HEK293 (cell line): ENCODE data around the gene MITD1.

Experiments used
- EGR2 ChIP-seq: fragments of 450-650 bp; formaldehyde crosslinking; IDR thresholded peaks from 2 replicates; pipeline ENCODE4 v1.5.1; 2016; ENCODE audit warnings: low read depth, missing biosample characterization, missing genetic modification characterization
- KLF1 ChIP-seq: fragments of 450-650 bp; formaldehyde crosslinking; IDR thresholded peaks from 2 replicates; pipeline ENCODE4 v1.5.1; 2016; ENCODE audit warnings: missing biosample characterization, missing genetic modification characterization
- KLF16 ChIP-seq: fragments of 450-650 bp; formaldehyde crosslinking; IDR thresholded peaks from 2 replicates; pipeline ENCODE4 v1.5.1; 2017; ENCODE audit warnings: missing biosample characterization, missing genetic modification characterization
- PRDM1 ChIP-seq: fragments of 450-650 bp; formaldehyde crosslinking; IDR thresholded peaks from 2 replicates; pipeline ENCODE4; 2016; ENCODE audit warnings: missing biosample characterization, missing genetic modification characterization
- SP2 ChIP-seq: fragments of 450-650 bp; formaldehyde crosslinking; IDR thresholded peaks from 2 replicates; pipeline ENCODE4 v1.5.1; 2016; ENCODE audit warnings: missing biosample characterization, missing genetic modification characterization
- SP7 ChIP-seq: fragments of 450-650 bp; formaldehyde crosslinking; IDR thresholded peaks from 2 replicates; pipeline ENCODE4 v1.5.1; 2016; ENCODE audit warnings: missing biosample characterization, missing genetic modification characterization
- ZBTB21 ChIP-seq: fragments of 450-650 bp; formaldehyde crosslinking; IDR thresholded peaks from 2 replicates; pipeline ENCODE4 v1.5.1; 2017; ENCODE audit warnings: missing biosample characterization, missing genetic modification characterization
- ZFHX2 ChIP-seq: fragments of 450-650 bp; formaldehyde crosslinking; conservative IDR thresholded peaks from 2 replicates; pipeline ENCODE4 v1.5.1; 2016; ENCODE audit warnings: missing biosample characterization, missing genetic modification characterization
- ZFP37 ChIP-seq: fragments of 450-650 bp; formaldehyde crosslinking; IDR thresholded peaks from 2 replicates; pipeline ENCODE4 v1.5.1; 2016; ENCODE audit warnings: missing biosample characterization, missing genetic modification characterization
- ZNF132 ChIP-seq: fragments of 450-650 bp; formaldehyde crosslinking; IDR thresholded peaks from 2 replicates; pipeline ENCODE4 v1.5.1; 2017; ENCODE audit warnings: missing biosample characterization, missing genetic modification characterization, borderline replicate concordance
- ZNF157 ChIP-seq: fragments of 450-650 bp; formaldehyde crosslinking; IDR thresholded peaks from 2 replicates; pipeline ENCODE4 v1.5.1; 2016; ENCODE audit warnings: missing biosample characterization, missing genetic modification characterization
- ZNF16 ChIP-seq: fragments of 450-650 bp; formaldehyde crosslinking; IDR thresholded peaks from 2 replicates; pipeline ENCODE4 v1.5.1; 2016; ENCODE audit warnings: low read depth, missing biosample characterization, missing genetic modification characterization
- ZNF175 ChIP-seq: fragments of 450-650 bp; formaldehyde crosslinking; IDR thresholded peaks from 2 replicates; pipeline ENCODE4 v1.5.1; 2016; ENCODE audit warnings: missing biosample characterization, missing genetic modification characterization
- ZNF416 ChIP-seq: fragments of 450-650 bp; formaldehyde crosslinking; IDR thresholded peaks from 2 replicates; pipeline ENCODE4 v1.5.1; 2016; ENCODE audit warnings: missing biosample characterization, missing genetic modification characterization
- ZNF561 ChIP-seq: fragments of 450-650 bp; IDR thresholded peaks from 2 replicates; pipeline ENCODE4 v1.5.1; 2018; ENCODE audit warnings: missing biosample characterization, missing genetic modification characterization, borderline replicate concordance
- ZNF571 ChIP-seq: fragments of 450-650 bp; formaldehyde crosslinking; IDR thresholded peaks from 2 replicates; pipeline ENCODE4 v1.5.0; 2017; ENCODE audit warnings: missing biosample characterization, missing genetic modification characterization
- ZNF600 ChIP-seq: fragments of 450-650 bp; formaldehyde crosslinking; IDR thresholded peaks from 2 replicates; pipeline ENCODE4 v1.5.1; 2016; ENCODE audit warnings: missing biosample characterization, missing genetic modification characterization
- ZNF621 ChIP-seq: fragments of 450-650 bp; formaldehyde crosslinking; IDR thresholded peaks from 2 replicates; pipeline ENCODE4 v1.5.1; 2017; ENCODE audit warnings: missing biosample characterization, missing genetic modification characterization
- ZNF660 ChIP-seq: fragments of 450-650 bp; IDR thresholded peaks from 2 replicates; pipeline ENCODE4 v1.5.1; 2018; ENCODE audit warnings: missing biosample characterization, mild to moderate bottlenecking, missing genetic modification characterization
- ZNF76 ChIP-seq: fragments of 450-650 bp; formaldehyde crosslinking; IDR thresholded peaks from 2 replicates; pipeline ENCODE4; 2016; ENCODE audit warnings: low read depth, missing biosample characterization, missing genetic modification characterization, borderline replicate concordance
- ZNF768 ChIP-seq: fragments of 450-650 bp; formaldehyde crosslinking; IDR thresholded peaks from 2 replicates; pipeline ENCODE4 v1.5.1; 2018; ENCODE audit warnings: missing biosample characterization, mild to moderate bottlenecking, missing genetic modification characterization
- ZNF792 ChIP-seq: fragments of 450-650 bp; formaldehyde crosslinking; IDR thresholded peaks from 2 replicates; pipeline ENCODE4 v1.5.1; 2016; ENCODE audit warnings: missing biosample characterization, missing genetic modification characterization
- TF ChIP-seq, protein P1 (sequence below): fragments of 450-650 bp; formaldehyde crosslinking; conservative IDR thresholded peaks from 2 replicates; pipeline ENCODE4 v1.5.1; 2016; ENCODE audit warnings: low read depth, missing biosample characterization, missing genetic modification characterization
- TF ChIP-seq, protein P2 (sequence below): fragments of 450-650 bp; formaldehyde crosslinking; IDR thresholded peaks from 2 replicates; pipeline ENCODE4 v1.5.1; 2016; ENCODE audit warnings: missing biosample characterization, missing genetic modification characterization
- TF ChIP-seq, protein P3 (sequence below): fragments of 450-650 bp; formaldehyde crosslinking; IDR thresholded peaks from 2 replicates; pipeline ENCODE4 v1.5.1; 2016; ENCODE audit warnings: missing biosample characterization, missing genetic modification characterization
- TF ChIP-seq, protein P4 (sequence below): fragments of 450-650 bp; formaldehyde crosslinking; optimal IDR thresholded peaks from 2 replicates; pipeline ENCODE3; 2016; ENCODE audit warnings: missing biosample characterization, mild to moderate bottlenecking, missing genetic modification characterization
- TF ChIP-seq, protein P5 (sequence below): fragments of 450-650 bp; formaldehyde crosslinking; IDR thresholded peaks from 2 replicates; pipeline ENCODE4 v1.5.1; 2016; ENCODE audit warnings: missing biosample characterization, missing genetic modification characterization
- TF ChIP-seq, protein P6 (sequence below): fragments of 450-650 bp; formaldehyde crosslinking; IDR thresholded peaks from 2 replicates; pipeline ENCODE4 v1.5.1; 2016; ENCODE audit warnings: missing biosample characterization, missing genetic modification characterization

The MITD1 gene

DNA sequence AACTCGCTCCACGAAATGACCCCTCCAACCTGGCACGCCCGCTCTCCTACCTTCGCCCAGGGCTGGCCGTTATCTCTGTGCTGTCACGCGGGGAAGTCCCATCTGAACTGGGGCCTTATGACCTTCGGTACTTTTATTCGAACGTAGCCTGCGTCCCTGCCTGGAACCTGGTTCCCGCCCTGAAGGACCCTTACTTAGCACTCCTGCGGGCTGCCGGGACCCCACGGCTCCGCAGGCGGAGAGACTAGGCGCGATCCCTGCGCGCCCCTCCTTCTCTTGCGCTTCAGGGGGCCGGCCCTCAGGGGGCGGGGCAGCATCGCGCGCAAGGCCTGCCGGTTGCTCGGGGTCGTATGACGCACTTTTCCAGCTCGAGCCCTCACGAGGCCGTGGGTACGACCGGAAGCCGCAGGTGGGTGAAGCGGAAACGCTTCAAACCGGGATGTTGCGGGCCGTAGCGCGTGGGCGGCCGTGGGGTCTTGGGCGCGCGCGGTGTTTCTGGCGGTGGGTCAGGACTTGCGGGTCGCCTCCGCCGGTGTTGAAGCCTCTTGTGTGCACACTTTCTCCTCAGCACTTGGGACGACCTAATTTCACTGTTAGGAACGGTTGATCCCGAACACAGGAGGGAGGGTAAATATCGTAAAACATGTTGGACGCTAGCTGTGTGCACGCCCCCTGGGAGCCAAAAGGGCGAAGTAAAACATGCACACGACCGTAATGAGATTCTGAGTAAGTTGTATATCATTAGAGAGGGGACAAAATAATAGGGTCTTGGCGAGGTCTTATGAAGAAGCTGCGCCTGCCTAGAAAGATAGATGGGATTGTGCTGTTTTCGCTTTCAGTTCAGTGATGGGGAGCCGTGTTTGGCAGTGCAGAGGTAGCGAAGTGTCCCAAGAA is 26.0 kb downstream of the MITD1 start, which contains the start of the genes LIPT1 and TSGA10 (continued):
- TF ChIP-seq, protein P1, sequence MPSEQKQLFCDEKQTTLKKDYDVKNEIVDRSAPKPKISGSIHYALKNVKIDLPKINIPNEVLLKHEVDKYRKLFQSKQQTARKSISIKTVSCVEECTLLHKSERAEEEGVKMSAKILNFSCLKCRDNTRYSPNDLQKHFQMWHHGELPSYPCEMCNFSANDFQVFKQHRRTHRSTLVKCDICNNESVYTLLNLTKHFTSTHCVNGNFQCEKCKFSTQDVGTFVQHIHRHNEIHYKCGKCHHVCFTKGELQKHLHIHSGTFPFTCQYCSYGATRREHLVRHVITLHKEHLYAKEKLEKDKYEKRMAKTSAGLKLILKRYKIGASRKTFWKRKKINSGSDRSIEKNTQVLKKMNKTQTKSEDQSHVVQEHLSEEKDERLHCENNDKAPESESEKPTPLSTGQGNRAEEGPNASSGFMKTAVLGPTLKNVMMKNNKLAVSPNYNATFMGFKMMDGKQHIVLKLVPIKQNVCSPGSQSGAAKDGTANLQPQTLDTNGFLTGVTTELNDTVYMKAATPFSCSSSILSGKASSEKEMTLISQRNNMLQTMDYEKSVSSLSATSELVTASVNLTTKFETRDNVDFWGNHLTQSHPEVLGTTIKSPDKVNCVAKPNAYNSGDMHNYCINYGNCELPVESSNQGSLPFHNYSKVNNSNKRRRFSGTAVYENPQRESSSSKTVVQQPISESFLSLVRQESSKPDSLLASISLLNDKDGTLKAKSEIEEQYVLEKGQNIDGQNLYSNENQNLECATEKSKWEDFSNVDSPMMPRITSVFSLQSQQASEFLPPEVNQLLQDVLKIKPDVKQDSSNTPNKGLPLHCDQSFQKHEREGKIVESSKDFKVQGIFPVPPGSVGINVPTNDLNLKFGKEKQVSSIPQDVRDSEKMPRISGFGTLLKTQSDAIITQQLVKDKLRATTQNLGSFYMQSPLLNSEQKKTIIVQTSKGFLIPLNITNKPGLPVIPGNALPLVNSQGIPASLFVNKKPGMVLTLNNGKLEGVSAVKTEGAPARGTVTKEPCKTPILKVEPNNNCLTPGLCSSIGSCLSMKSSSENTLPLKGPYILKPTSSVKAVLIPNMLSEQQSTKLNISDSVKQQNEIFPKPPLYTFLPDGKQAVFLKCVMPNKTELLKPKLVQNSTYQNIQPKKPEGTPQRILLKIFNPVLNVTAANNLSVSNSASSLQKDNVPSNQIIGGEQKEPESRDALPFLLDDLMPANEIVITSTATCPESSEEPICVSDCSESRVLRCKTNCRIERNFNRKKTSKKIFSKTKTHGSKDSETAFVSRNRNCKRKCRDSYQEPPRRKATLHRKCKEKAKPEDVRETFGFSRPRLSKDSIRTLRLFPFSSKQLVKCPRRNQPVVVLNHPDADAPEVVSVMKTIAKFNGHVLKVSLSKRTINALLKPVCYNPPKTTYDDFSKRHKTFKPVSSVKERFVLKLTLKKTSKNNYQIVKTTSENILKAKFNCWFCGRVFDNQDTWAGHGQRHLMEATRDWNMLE (tag by site-specific recombination) = peak; percentile 74
- TF ChIP-seq ZNF561 (tag by site-specific recombination) = peak; percentile 86
- TF ChIP-seq, protein P2, sequence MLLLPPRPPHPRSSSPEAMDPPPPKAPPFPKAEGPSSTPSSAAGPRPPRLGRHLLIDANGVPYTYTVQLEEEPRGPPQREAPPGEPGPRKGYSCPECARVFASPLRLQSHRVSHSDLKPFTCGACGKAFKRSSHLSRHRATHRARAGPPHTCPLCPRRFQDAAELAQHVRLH = peak; percentile 76
- peak; percentile 38; the same call in 1 of the 2 replicates for TF ChIP-seq KLF1 (tag by site-specific recombination)
- peak; percentile 72; the same call in 1 of the 2 replicates for TF ChIP-seq ZFP37 (tag by site-specific recombination)
- TF ChIP-seq ZNF768 = no peak
- peak; percentile 89 for TF ChIP-seq ZNF600 (tag by site-specific recombination)
- TF ChIP-seq, protein P3, sequence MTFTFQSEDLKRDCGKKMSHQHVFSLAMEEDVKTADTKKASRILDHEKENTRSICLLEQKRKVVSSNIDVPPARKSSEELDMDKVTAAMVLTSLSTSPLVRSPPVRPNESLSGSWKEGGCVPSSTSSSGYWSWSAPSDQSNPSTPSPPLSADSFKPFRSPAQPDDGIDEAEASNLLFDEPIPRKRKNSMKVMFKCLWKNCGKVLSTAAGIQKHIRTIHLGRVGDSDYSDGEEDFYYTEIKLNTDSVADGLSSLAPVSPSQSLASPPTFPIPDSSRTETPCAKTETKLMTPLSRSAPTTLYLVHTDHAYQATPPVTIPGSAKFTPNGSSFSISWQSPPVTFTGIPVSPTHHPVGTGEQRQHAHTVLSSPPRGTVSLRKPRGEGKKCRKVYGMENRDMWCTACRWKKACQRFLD (tag by site-specific recombination) = no peak
- TF ChIP-seq SP2 (tag by site-specific recombination) = peak; percentile 90
- TF ChIP-seq, protein P4, sequence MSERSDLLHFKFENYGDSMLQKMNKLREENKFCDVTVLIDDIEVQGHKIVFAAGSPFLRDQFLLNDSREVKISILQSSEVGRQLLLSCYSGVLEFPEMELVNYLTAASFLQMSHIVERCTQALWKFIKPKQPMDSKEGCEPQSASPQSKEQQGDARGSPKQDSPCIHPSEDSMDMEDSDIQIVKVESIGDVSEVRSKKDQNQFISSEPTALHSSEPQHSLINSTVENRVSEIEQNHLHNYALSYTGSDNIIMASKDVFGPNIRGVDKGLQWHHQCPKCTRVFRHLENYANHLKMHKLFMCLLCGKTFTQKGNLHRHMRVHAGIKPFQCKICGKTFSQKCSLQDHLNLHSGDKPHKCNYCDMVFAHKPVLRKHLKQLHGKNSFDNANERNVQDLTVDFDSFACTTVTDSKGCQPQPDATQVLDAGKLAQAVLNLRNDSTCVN (tag by site-specific recombination) = peak; percentile 93
- TF ChIP-seq ZNF16 (tag by site-specific recombination) = no peak
- TF ChIP-seq ZNF76 = peak; percentile 88
- 0 out of 2 replicates have a peak, but pooled peaks have one; percentile 68 for TF ChIP-seq ZNF792 (tag by site-specific recombination)
- no peak for TF ChIP-seq ZNF571 (tag by site-specific recombination)
- TF ChIP-seq ZBTB21 (tag by site-specific recombination) = peak; percentile 91
- TF ChIP-seq, protein P5, sequence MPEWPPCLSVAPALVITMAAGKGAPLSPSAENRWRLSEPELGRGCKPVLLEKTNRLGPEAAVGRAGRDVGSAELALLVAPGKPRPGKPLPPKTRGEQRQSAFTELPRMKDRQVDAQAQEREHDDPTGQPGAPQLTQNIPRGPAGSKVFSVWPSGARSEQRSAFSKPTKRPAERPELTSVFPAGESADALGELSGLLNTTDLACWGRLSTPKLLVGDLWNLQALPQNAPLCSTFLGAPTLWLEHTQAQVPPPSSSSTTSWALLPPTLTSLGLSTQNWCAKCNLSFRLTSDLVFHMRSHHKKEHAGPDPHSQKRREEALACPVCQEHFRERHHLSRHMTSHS = no peak
- TF ChIP-seq KLF16 = peak; percentile 53; the same call in 1 of the 2 replicates
- no peak for TF ChIP-seq ZNF621
- no peak for TF ChIP-seq ZNF660 (tag by site-specific recombination)
- TF ChIP-seq, protein P6, sequence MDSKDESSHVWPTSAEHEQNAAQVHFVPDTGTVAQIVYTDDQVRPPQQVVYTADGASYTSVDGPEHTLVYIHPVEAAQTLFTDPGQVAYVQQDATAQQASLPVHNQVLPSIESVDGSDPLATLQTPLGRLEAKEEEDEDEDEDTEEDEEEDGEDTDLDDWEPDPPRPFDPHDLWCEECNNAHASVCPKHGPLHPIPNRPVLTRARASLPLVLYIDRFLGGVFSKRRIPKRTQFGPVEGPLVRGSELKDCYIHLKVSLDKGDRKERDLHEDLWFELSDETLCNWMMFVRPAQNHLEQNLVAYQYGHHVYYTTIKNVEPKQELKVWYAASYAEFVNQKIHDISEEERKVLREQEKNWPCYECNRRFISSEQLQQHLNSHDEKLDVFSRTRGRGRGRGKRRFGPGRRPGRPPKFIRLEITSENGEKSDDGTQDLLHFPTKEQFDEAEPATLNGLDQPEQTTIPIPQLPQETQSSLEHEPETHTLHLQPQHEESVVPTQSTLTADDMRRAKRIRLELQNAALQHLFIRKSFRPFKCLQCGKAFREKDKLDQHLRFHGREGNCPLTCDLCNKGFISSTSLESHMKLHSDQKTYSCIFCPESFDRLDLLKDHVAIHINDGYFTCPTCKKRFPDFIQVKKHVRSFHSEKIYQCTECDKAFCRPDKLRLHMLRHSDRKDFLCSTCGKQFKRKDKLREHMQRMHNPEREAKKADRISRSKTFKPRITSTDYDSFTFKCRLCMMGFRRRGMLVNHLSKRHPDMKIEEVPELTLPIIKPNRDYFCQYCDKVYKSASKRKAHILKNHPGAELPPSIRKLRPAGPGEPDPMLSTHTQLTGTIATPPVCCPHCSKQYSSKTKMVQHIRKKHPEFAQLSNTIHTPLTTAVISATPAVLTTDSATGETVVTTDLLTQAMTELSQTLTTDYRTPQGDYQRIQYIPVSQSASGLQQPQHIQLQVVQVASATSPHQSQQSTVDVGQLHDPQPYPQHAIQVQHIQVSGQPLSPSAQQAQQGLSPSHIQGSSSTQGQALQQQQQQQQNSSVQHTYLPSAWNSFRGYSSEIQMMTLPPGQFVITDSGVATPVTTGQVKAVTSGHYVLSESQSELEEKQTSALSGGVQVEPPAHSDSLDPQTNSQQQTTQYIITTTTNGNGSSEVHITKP (tag by site-specific recombination) = peak; percentile 89
- peak; percentile 66; the same call in 1 of the 2 replicates for TF ChIP-seq SP7 (tag by site-specific recombination)
- peak; percentile 92 for TF ChIP-seq EGR2 (tag by site-specific recombination)
- TF ChIP-seq ZNF132 (tag by site-specific recombination) = no peak
- peak; percentile 12; the same call in 1 of the 2 replicates for TF ChIP-seq PRDM1 (tag by site-specific recombination)
- TF ChIP-seq ZNF157 (tag by site-specific recombination) = no peak
- TF ChIP-seq ZNF416 (tag by site-specific recombination) = no peak
- peak; percentile 94 for TF ChIP-seq ZFHX2
- TF ChIP-seq ZNF175 = no peak
